ENCODE measurements around the gene SBF2.

- TF ChIP-seq, protein P1, sequence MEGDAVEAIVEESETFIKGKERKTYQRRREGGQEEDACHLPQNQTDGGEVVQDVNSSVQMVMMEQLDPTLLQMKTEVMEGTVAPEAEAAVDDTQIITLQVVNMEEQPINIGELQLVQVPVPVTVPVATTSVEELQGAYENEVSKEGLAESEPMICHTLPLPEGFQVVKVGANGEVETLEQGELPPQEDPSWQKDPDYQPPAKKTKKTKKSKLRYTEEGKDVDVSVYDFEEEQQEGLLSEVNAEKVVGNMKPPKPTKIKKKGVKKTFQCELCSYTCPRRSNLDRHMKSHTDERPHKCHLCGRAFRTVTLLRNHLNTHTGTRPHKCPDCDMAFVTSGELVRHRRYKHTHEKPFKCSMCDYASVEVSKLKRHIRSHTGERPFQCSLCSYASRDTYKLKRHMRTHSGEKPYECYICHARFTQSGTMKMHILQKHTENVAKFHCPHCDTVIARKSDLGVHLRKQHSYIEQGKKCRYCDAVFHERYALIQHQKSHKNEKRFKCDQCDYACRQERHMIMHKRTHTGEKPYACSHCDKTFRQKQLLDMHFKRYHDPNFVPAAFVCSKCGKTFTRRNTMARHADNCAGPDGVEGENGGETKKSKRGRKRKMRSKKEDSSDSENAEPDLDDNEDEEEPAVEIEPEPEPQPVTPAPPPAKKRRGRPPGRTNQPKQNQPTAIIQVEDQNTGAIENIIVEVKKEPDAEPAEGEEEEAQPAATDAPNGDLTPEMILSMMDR (optimal IDR thresholded peaks at IDR 0.05 in 1 of 3, IDR thresholded peaks at IDR 0.05 in 1 of 3, conservative IDR thresholded peaks at IDR 0.05 in 1 of 3; ENCODE audit: extremely low read depth in 1 of 3, insufficient read depth in 2 of 3, low read length in 3 of 3): no peak
- TF ChIP-seq EZH2 (IDR thresholded peaks at IDR 0.05; ENCODE audit: low read length): no peak
Observed at GRCh38 chr11:10022764-10023163, 271.3 kb downstream of the SBF2 start.

Measured in keratinocyte (primary cell).